H1 (cell line): ENCODE results near the gene LTN1. TPM values are rescaled to one million over a fixed set of nuclear protein-coding genes. Genes with fewer than 3 reads are reported as not detected.

Experiments
- BCL11A ChIP-seq, 2 experiments: IDR thresholded peaks; one replicate each; pipeline ENCODE4 v1.6.1; 2011; ENCODE audit warnings: low read depth in 2 of 2, low read length in 2 of 2, mild to moderate bottlenecking in 2 of 2
- CHD2 ChIP-seq: IDR thresholded peaks from 2 replicates; pipeline ENCODE4 v1.6.1; 2012; ENCODE audit warnings: low read length, improper control_type of control experiment
- CHD7 ChIP-seq: fragments of 300-600 bp; sonication (generic); IDR thresholded peaks from 2 replicates; pipeline ENCODE4 v1.7.1; 2012; ENCODE audit warnings: low read length, moderate library complexity, mild to moderate bottlenecking, inconsistent platforms; ENCODE audit not compliant: insufficient replicate concordance
- CTBP2 ChIP-seq: IDR thresholded peaks from 2 replicates; pipeline ENCODE4 v1.7.0; 2011; ENCODE audit warnings: borderline replicate concordance, mild to moderate bottlenecking, moderate library complexity, mixed read lengths, low read length; ENCODE audit not compliant: insufficient read depth, insufficient read length
- GTF2F1 ChIP-seq: IDR thresholded peaks from 2 replicates; pipeline ENCODE4 v1.6.1; 2012; ENCODE audit warnings: low read depth, low read length, improper control_type of control experiment, borderline replicate concordance
- JUND ChIP-seq: IDR thresholded peaks from 2 replicates; pipeline ENCODE4 v1.6.1; 2011; ENCODE audit warnings: mild to moderate bottlenecking, improper control_type of control experiment, low read length
- KDM5A ChIP-seq: fragments of 200-600 bp; IDR thresholded peaks from 2 replicates; pipeline ENCODE4 v1.7.1; 2012; ENCODE audit warnings: mild to moderate bottlenecking, low read length, inconsistent platforms, mixed read lengths
- polyA plus RNA-seq, 7 experiments: library from polyadenylated mRNA; depleted of rRNA in 3 of 7; stranded (reverse) in 5 of 7; unstranded in 2 of 7; fragments of >200 nt in 5 of 7; fragments of 200-250 nt in 2 of 7; gene quantifications; 1 replicate in 5 of 7; 2 replicates in 1 of 7; 4 replicates in 1 of 7; pipeline versions ENCODE4 v1.2.1 to v1.2.3, GENCODE V29; 2011 to 2013; ENCODE audit warnings: missing spikeins in 2 of 7, mixed read lengths in 2 of 7
- total RNA-seq: library from RNA; stranded (reverse); fragmentation: NEBNext Ultra II Directional; extraction: Animal tissue kit (Norgen Biotek cat#: 25700); gene quantifications from 2 replicates; pipeline ENCODE4 v1.2.1, GENCODE V29; 2021
- TF ChIP-seq, protein P1 (sequence below): IDR thresholded peaks from 2 replicates; pipeline ENCODE4 v1.6.1; 2012; ENCODE audit warnings: low read length, inconsistent platforms

Gene LTN1
- total and polyA plus RNA-seq, 2 of the 8 experiments (the other 6 are each of a cell fraction or from before 2014, with no cell fraction given), result 3.2 to 23.5 TPM

DNA sequence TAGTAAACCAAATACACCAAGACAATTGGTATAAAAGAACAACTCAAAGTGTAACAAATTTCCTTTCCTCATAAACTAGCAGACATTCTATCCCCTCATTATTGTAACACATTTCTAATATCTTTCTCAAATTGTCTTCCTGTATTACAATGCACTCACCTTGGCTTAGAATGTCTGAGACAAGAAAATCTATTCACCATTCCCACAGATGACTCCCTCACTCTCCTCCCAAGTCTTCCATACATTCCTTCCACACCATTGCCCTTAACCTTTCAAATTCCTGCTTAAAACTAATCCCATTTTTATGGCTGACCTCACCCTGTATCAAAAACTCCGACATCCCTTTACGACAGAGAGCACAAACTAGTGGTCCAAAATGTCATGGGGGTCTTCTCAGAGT, 56.0 kb downstream of the LTN1 start (continued):
- no peak for TF ChIP-seq CHD7
- no peak for TF ChIP-seq BCL11A (IDR thresholded peaks at IDR 0.05; ENCODE audit: low read depth in 2 of 2, low read length in 2 of 2)
- TF ChIP-seq, protein P1, sequence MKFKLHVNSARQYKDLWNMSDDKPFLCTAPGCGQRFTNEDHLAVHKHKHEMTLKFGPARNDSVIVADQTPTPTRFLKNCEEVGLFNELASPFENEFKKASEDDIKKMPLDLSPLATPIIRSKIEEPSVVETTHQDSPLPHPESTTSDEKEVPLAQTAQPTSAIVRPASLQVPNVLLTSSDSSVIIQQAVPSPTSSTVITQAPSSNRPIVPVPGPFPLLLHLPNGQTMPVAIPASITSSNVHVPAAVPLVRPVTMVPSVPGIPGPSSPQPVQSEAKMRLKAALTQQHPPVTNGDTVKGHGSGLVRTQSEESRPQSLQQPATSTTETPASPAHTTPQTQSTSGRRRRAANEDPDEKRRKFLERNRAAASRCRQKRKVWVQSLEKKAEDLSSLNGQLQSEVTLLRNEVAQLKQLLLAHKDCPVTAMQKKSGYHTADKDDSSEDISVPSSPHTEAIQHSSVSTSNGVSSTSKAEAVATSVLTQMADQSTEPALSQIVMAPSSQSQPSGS, result no peak
- TF ChIP-seq GTF2F1, result no peak
- TF ChIP-seq KDM5A, result no peak
- no peak for TF ChIP-seq CTBP2
- no peak for TF ChIP-seq JUND
- TF ChIP-seq CHD2, result no peak
